Measurements from ENCODE around the gene OVAAL. TPM values are rescaled to one million over a fixed set of nuclear protein-coding genes. Genes with fewer than 3 reads are reported as not detected.

Gene OVAAL
- polyA plus RNA-seq, 1 donor from 2014 or later, result not detected

DNA sequence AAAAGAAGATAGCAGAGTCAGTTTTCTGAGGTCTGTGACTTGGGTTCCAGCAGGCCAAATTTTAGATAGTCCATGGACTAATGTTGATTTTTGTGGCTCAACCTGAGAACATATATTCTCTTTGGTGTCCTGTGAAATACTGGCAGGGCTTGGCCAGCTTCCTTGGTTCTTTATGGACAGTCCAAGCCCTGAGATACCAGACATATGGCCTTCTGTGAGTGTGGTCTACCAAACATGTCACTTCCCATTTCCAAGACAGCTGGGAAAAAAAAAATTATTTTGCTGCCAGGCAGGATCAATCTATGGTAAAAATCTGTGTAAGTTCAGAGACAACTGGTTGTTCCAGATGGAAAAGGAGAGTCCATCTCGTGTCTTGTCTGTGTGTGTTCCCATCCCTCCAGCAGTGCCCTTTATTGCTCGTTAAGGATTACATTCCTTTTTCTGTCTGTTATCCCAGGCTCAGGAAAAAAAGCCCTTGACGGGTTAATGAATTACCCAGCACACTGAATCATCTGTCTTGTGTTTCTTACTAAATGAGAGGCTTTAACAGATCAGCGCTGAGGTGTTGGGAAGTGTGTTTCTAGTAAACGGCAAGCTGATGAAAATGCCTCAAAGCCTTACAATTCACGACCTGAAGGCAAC lies 39.7 kb downstream of the OVAAL start:
- Mint-ChIP-seq H3K27ac (no peak overlapping the region), H3K36me3 (no peaks in the 10 kb centered on the region), H3K4me3 (no peak overlapping the region), H3K4me1 (no peaks in the 10 kb centered on the region), H3K9me3 (no peaks in the 10 kb centered on the region), H3K27me3 (peaks cover 2% of the 10 kb centered on the region)

DNA sequence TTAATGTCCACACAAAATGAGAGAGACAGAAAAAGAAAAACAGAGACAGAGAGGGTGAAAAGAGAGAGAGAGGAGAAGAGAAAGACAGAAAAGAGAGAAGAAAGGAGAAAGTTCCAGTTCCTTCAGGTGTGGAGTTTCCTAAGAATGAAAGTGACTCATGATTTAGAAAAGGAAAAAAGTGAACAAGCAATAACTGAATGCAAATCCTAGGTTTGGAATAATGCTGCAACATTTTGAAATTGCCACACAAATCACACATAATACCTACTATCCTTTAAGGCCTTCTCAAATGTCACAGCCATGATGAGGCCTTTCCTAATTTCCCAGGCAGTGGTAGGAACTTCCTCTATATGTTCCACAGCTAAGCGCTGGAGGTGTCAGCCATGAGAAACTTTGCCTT lies 41.6 kb downstream of the OVAAL start:
- H3K9me3 Mint-ChIP-seq, result no peaks in the 10 kb centered on the region
- peaks cover 2% of the 10 kb centered on the region for H3K27me3 Mint-ChIP-seq
- H3K27ac Mint-ChIP-seq, result no peak overlapping the region
- no peaks in the 10 kb centered on the region for H3K4me1 Mint-ChIP-seq
- no peaks in the 10 kb centered on the region for H3K36me3 Mint-ChIP-seq
- H3K4me3 Mint-ChIP-seq, result no peak overlapping the region

DNA sequence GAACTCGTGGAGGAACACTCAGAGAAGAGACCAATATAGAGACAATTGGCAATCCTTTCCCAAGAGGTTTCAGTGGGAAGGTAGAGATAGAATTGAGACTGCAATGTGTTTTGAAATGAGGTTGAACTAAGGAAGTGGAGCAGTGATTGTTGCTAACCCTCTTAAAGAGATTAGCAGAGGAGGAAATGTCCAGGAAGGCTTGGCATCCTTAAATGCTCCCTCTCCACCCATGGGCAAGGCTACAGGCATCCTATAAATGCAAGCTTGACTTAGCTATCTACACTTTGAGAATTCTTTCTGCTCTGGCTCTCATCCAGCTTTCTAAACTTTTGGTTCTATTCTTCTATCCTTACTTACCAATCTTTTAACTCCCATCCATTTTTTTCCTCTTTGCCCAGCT lies 42.7 kb downstream of the OVAAL start:
- no peaks in the 10 kb centered on the region for H3K9me3 Mint-ChIP-seq
- no peak overlapping the region for H3K27ac Mint-ChIP-seq
- H3K27me3 Mint-ChIP-seq, result peaks cover 2% of the 10 kb centered on the region
- H3K4me3 Mint-ChIP-seq, result no peak overlapping the region
- no peaks in the 10 kb centered on the region for H3K36me3 Mint-ChIP-seq
- no peaks in the 10 kb centered on the region for H3K4me1 Mint-ChIP-seq

DNA sequence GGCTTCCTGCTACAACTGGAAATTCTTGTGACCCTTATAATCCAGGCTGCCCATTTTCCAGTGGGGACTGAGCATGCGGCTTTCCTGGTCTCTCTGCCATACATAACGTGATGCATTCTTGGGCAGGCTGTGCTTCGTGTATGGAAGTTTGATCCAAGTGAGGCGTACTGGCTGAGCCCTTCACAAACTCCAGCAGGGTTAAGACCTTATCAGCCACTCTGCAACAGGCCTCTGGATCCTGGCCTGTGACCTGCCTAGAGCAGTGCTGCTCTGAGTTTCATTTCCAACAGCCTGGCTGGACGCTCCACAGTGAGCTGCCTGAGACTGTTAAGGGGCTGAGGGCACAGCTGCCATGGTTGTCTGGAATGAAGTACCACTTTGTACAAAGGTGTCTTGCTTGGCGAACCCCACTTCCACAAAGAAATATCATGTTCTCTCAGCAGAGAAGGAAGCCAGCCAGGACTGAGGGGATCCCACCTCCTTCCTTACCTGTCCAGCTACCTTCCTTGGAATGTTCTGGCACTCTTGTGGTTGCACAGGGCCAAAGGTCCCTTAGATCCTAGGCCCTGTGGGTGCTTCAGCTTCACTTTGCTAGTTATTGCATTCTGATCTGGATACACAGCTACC lies 44.6 kb downstream of the OVAAL start:
- H3K27me3 Mint-ChIP-seq, result no peaks in the 10 kb centered on the region
- H3K27ac Mint-ChIP-seq, result no peak overlapping the region
- H3K4me3 Mint-ChIP-seq, result no peak overlapping the region
- H3K4me1 Mint-ChIP-seq, result no peaks in the 10 kb centered on the region
- no peaks in the 10 kb centered on the region for H3K9me3 Mint-ChIP-seq
- no peaks in the 10 kb centered on the region for H3K36me3 Mint-ChIP-seq

DNA sequence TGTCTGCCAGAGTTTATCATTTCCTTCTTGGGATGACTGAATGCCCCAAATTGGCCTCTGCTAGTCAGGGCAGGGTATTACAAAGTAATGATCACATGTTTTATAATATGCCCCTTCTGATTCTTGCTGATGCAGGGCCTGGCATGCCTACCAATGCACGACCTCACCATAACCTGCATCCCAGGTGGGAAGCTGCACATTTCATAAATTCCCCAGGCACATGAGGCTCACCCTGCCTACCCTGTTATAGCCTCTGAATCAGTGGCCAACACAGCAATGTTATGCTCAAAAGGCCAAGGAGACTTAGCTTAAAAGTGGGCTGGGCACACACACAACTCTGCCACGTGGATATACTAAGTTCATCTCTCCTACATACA lies 45.1 kb downstream of the OVAAL start:
- no peaks in the 10 kb centered on the region for H3K9me3 Mint-ChIP-seq
- H3K27me3 Mint-ChIP-seq, result no peaks in the 10 kb centered on the region
- H3K4me1 Mint-ChIP-seq, result no peaks in the 10 kb centered on the region
- H3K4me3 Mint-ChIP-seq, result no peak overlapping the region
- no peak overlapping the region for H3K27ac Mint-ChIP-seq
- H3K36me3 Mint-ChIP-seq, result no peaks in the 10 kb centered on the region

DNA sequence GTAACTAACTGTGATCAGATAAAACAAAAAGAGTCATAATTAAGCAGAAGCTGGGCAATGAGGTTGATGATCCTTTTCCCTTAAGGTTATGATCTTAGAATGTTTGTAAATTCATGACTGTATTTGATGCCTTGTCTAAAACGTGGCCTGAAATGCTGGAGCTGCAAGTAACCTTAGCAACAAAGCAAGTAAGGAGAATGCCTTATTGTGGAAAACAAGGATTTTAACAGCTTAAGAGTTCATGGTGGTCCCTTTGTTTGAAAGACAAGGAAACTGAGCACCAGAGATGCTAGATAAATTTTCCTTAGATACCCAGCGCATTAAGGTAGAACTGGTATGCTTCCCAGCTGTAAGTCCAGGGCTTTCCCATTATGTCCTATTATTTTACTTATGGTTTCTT lies 47.4 kb downstream of the OVAAL start:
- Mint-ChIP-seq H3K4me1 (peaks cover 1 to 2% (median 1%) of the 10 kb centered on the region in 3 donors), H3K27ac (no peak overlapping the region), H3K36me3 (no peaks in the 10 kb centered on the region), H3K27me3 (no peaks in the 10 kb centered on the region), H3K9me3 (no peaks in the 10 kb centered on the region), H3K4me3 (no peak overlapping the region)

DNA sequence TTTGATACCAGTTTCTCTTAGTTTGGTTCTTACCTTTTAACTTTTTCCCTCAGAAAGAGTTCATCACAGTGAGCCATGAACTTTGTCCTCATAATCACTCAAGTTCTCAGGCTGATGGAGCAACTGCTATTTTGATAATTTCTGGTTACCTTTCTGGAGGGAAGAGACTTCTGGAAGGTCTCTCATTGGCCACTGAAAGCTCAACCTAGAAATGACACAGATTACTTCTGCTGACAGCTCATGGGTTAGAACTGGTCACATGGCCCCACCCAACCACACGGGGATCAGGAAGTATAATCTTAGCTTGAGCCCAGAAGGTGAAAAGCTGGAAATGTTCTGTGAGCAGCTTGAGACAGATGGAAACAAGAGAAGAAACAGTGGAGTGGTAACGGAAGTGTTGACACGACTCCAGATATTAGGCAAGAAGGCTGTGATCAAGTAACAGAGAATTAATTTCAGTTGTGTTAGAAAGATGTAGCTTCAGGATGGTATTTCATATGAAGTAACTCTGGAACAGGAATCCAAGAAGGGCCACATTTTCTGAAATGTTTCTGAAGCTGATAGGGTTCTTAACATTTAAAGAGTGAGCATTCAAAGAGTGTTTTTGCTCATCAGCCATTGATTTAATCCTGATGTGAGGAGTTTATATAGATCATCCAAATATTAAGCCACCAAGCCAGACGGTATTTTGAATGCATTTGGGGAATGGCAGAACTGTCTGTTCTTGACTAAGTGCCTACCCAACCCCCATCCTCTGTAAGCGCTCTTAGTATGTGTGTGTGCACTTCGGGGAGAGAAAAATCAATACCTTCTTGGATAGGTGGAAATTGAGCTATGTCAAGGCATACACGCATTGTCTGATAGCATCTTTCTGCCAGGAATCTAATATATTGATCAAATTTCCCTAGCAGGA lies 51.1 kb downstream of the OVAAL start:
- no peak overlapping the region for H3K4me3 Mint-ChIP-seq
- no peaks in the 10 kb centered on the region for H3K9me3 Mint-ChIP-seq
- H3K27ac Mint-ChIP-seq, result no peak overlapping the region
- H3K36me3 Mint-ChIP-seq, result no peaks in the 10 kb centered on the region
- H3K27me3 Mint-ChIP-seq, result no peaks in the 10 kb centered on the region
- H3K4me1 Mint-ChIP-seq, result peaks cover 3 to 6% (median 6%) of the 10 kb centered on the region in 3 donors

DNA sequence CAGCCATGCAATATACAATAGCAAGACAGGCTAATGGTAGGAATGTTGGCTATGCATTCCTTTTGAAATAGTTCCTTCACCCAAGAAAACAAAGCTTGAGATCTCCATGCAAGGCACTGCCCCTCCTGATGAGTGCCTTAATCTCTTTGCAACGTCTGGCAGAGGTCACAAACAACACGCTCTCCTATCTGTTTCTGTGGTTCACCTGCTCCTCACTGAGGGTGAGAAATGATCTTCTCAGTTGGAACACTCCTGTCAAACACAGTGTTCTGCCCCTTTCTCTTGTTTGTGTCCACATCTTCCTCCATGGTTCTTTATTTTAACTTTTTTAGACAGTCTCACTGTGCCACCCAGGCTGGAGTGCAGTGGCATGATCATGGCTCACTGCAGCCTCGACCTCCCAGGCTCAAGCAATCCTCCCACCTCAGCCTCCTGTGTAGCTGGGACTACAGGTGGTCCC lies 51.8 kb downstream of the OVAAL start:
- Mint-ChIP-seq H3K27ac (no peak overlapping the region), H3K9me3 (no peaks in the 10 kb centered on the region), H3K27me3 (no peaks in the 10 kb centered on the region), H3K4me3 (no peak overlapping the region), H3K36me3 (no peaks in the 10 kb centered on the region), H3K4me1 (peaks cover 3 to 6% (median 6%) of the 10 kb centered on the region in 3 donors)

DNA sequence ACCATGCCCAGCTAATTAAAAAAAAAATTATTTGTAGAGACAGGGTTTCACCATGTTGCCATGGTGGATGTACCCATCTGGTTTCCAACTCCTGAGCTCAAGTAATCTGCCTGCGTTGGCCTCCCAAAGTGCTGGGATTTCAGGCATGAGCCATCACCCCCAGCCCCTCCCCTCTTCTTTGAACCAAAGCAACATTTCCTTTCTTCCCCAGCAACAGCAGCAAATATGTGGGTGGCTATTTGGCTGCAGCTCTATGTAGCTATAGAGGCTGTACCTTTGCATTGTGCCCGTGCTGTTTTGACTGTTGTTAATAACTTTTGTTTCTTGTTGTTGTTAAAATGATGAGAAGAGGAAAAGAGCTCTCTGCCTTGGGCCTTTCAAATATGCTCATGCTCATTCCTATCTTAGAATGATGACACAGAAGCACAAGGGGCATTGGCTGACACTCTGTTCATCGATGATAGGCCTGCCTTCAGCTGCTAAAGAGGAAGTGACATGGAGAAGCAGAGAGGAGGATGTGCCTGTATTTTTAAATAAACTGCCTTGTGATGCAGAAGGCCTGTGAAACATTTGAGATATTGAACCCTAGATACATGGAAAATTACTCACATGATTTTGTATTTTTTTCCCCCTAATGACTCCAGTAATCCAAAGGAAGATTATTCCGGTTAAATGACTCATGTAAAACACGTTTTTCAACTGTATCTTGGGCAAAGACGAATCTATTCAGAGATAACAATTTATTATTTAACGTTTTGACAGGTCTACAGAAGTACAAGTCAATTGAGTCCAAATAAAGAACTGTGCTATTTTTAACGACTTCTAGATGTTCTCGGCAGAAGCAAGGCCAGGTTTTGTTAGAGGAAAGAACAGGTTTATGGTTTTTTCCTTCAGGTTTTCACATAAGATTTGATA lies 52.5 kb downstream of the OVAAL start:
- H3K36me3 Mint-ChIP-seq, result no peaks in the 10 kb centered on the region
- H3K9me3 Mint-ChIP-seq, result no peaks in the 10 kb centered on the region
- no peak overlapping the region for H3K27ac Mint-ChIP-seq
- peak overlapping the region in 1 of 4 donors; percentile 63 for H3K4me3 Mint-ChIP-seq
- no peaks in the 10 kb centered on the region for H3K27me3 Mint-ChIP-seq
- peaks cover 3 to 6% (median 6%) of the 10 kb centered on the region in 3 donors for H3K4me1 Mint-ChIP-seq

DNA sequence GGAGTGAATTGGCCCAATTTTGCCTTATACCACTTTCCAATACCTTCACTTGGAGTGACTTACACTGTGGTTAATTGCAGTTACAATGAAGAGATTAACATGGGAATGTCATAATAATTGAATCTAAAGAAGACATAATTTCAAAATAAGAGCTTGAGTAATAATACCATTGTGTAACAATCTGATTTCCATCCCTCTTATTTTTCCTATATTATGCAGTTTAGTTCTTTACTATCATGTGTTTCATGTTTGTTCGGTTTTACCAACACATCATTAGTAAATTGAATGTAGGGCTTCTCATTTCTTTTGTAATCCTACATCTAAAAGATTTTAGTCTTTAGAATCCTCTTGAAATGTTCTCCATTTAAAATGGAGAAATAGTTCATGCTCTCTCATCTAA lies 53.9 kb downstream of the OVAAL start:
- H3K4me3 Mint-ChIP-seq, result no peak overlapping the region
- no peak overlapping the region for H3K27ac Mint-ChIP-seq
- H3K9me3 Mint-ChIP-seq, result no peaks in the 10 kb centered on the region
- H3K27me3 Mint-ChIP-seq, result no peaks in the 10 kb centered on the region
- H3K4me1 Mint-ChIP-seq, result peaks cover 3 to 6% (median 6%) of the 10 kb centered on the region in 3 donors
- H3K36me3 Mint-ChIP-seq, result no peaks in the 10 kb centered on the region

DNA sequence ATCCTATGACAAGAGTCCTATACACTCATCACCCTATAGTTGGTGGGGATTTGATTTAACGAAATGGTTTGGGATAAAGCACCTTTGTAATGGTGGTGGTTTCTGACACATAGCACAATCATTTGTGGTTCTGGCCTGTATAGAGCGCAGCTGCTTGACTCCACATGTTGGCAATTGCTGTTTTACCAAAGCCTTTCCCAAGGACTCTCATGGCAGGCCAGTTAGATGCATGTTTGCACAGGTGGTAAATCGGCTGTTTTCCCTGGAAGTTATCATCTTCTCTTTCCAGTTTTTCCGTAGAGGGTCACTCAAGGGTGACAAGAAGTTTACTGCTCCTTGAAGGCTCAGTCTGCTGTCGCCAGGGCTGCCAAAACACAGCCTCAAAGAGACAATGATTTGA lies 56.0 kb downstream of the OVAAL start:
- H3K36me3 Mint-ChIP-seq, result no peaks in the 10 kb centered on the region
- H3K4me3 Mint-ChIP-seq, result no peak overlapping the region
- H3K27me3 Mint-ChIP-seq, result no peaks in the 10 kb centered on the region
- peaks cover 3 to 6% (median 6%) of the 10 kb centered on the region in 3 donors for H3K4me1 Mint-ChIP-seq
- H3K27ac Mint-ChIP-seq, result no peak overlapping the region
- H3K9me3 Mint-ChIP-seq, result no peaks in the 10 kb centered on the region

DNA sequence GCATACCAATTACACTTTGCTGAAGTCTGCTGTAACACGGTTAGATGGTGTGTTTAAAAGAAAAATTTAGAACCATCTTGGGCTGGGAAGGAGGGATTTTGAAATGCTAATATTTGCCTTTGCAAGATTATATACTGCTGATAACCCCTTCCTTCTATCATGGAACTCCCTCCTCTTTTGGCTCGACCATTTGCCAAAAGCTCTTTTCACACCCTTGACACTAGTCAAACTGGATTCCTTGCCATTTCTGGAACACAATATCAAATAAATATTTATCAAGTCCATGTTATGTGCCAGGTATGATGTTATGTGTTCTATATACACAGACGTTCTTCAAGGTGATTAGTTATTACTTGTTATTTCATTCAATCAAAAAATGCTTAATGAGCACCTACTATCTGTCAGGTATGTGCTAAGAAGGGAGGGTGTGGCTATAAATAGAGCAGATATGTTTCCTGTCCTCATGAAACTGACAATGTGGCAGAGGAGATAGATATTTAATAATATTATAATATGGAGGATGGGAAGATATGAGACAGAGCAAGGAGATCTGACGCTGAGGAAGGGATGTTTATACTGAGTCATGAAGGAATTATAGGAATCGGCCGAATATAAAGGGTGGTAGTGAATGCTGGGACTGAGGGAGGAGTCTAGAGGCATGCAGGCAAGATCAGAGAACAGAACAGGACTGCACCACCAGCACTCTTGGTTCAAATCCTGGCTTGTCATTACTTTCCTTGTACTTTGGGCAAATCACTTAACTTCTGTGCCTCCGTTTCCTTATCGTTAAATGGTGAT lies 56.9 kb downstream of the OVAAL start:
- Mint-ChIP-seq H3K4me1 (peaks cover 3 to 6% (median 6%) of the 10 kb centered on the region in 3 donors), H3K27me3 (no peaks in the 10 kb centered on the region), H3K36me3 (no peaks in the 10 kb centered on the region), H3K27ac (no peak overlapping the region), H3K9me3 (no peaks in the 10 kb centered on the region), H3K4me3 (no peak overlapping the region)

Data from IgD-negative memory B cell (primary cell).